NCI-H2081 (cell line): ENCODE data around the gene CSRP1.

Experiments
- DNase-seq, 2 experiments: peaks; one replicate each; lab custom pipeline; 2025; lab: John Stamatoyannopoulos, UW

CSRP1 gene

DNA sequence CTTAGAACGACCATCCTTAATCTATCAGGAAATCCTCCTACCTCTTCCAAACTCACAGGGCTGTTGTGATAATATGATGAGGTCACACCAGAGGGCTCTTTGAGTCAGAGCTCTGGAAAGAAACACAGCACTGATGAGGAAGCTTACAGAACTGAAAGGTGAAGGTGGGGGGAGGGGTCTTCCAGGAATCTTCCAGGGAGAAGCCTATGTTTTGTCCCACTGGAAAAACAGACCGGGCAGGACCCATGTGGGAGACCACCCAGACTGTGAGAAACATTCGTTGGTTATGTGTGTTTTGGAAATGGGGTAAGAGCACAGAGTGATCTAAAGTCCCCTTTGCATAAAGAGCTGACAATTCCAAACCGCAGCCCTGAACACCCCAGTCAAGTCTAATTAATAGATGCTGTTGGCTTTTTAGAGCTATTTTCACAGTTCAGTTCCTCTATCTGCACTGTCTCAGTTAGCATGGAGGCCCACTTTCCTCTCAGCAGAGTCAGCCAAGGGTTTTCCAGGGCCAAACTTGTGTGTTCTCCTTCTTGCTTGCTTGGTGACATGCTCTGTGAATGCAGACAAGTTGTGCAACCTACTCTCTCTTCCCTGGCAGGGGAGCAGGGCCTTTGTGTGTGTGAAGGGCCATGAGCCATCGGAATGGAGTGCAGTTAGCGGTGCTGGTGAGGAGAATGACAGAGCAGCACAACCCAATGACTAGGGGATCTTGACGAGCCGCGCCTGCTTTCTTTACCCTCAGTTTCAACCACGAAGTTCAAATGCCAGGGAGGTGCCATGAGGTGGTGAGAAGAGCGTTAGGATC is 50.2 kb downstream of the CSRP1 start:
- DNase-seq = no peak

DNA sequence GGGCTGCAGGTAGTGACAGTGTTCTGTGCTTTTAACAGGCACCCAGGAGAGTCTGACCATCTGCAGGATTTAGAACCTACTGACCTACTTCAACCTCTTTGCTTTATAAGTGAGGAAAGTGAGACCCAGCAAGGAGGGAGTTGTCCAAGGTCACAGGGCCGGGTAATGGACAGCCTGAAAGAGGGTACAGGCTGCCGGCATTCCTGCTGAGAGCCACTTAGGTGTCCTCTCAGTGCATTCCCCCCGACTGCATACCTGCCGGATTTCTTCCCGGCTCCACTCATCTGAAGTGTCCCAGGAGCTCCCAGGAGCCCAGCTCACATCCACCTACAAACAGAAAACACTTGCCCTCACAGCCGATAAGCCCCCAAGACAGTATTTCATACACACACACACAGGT is 51.8 kb downstream of the CSRP1 start:
- DNase-seq = no peak

DNA sequence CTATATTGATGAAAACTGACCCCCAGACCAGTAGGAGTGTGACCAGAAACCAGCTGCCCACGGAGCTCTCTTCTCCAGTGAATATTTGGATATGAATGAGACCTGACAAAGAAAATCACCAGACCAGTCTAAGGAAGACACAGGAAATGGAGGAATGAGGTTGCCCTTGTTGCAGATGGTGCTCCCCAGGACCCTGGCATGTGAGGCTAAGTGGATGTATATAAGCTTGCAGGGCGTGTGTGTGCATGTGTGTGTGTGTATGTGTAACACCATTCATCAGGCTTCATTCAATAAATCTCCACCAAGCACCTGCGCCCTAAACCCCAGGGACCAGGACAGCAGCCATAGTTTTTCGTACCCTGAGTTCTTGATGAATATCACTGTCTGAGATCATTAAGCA is 52.3 kb downstream of the CSRP1 start:
- DNase-seq = peak in 1 of 2 experiments; percentile 13

DNA sequence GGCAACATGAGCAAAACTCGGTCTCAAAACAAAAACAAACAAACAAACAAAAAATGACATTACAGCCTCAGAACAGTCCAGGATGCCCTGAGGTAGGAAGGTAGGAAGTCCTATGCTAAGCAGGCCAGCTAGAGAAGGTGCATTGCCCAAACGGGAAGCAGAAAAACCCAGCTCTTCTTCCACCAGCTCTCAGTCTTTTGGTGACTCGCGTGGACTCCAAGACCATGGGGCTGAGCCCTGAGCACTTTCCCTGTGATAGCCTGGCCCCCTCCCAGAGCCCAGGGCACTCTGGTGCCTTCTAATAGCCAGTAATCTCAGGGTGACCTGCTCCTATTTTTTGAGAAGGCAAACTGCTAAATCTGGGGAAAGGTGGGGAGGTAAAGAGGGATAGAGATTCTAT is 54.1 kb downstream of the CSRP1 start:
- DNase-seq = no peak

DNA sequence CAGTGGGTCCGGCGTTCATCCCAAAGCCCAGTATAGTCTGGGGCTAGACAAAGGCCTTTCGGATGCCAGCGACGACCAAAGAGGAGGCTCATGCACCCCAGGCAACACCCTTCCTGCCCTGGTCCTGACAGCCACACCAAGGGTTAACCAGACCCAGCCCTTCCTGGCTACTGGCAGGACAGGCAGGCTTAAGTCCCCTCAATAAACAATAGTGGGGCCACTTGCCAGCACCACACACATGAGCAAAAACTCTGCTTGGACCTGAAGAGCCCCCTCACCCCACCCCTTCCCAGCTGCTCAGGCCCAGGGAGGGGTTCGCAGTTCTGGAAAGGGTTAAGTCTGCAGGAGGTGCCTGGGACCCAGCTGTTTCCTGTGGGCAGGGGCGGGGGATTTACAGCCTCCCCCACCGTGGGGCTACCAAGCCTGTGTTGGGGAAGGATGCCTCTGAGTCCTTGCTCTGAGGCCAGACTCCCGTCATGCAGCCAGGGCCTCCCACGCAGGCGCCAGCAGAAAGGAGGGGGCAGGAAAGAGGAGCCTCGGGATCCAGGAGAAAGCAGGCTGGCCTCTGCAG is 56.1 kb downstream of the CSRP1 start:
- DNase-seq = no peak

DNA sequence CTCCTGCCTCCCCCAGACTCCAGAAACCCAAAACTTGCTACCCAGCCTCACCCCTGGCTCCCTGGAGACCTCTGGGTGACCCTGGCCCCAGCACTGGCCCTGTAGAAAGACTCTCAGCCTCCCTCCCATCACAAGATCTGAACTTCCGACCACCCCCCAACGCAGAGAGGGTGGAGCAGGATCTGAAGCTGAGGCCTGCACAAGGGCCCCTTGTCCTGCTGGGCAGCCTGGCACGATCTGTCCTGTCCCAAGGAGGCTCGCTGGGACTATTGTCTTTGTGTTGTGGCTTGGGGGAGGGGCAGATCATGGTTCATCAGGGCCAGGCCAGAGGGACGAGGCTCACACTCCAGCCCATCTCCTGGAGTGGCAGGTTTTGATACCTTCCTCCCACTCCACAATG is 57.9 kb downstream of the CSRP1 start:
- DNase-seq = no peak

DNA sequence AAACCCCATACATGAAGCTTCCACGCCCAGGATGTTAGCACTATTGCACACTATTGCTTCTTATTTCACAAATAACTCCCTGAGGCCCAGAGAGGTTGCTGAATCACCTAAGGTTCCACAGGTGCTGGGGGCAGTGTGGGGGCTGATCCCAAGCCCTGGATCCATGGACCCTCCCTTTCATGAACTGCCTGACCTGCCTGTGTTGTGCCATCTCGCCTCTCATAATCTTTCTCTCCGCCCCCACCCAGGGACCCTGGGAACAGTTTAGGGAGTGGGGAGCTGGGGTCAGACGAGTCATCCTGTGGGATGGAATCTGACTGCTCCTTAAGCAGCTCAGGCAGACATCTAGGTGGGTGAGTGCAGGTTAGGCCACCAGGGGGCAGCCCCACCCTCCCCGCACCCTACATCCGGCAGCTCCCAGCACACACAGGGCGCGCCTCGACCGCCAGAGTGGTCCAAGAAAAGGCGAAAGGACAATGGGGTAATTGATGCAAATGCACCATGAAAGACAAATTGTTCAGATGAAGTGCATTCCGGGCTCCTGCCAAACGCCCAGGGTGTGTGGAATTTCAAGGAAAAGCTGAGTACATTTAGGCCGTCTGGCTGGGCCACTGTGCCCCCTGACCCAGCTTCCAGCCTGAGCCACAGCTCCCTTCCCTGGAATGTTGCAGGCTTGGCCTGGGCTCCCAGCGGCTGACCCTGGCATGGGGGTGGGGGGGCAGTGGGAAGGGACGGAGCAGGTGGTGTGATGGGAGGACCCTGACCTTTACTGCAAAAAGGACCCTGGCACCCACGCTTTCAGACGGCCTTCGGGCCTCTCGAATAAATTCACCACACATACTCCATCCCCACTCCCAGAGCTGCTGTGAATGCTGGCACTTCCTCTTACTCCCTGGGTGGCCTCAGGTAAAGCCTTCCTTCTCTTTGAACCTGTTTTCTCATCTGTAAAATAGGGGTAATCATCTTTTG is 58.7 kb downstream of the CSRP1 start:
- peak; percentile 27 to 43 for DNase-seq

DNA sequence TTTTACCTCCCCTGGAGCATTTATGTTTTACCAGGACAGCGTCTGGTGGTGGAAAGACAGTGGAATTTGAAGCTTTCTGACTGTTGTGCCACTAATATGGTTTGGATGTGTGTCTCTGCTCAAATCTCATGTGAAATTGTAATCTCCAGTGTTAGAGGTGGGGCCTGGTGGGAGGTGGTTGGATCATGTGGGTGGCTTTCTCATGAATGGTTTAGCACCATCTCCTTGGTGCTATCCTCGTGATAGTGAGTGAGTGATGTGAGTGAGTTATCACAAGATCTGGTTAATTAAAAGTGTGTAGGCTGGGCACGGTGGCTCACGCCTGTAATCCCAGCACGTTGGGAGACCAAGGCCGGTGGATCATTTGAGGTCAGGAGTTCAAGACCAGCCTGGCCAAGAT is 61.6 kb downstream of the CSRP1 start:
- no peak for DNase-seq

DNA sequence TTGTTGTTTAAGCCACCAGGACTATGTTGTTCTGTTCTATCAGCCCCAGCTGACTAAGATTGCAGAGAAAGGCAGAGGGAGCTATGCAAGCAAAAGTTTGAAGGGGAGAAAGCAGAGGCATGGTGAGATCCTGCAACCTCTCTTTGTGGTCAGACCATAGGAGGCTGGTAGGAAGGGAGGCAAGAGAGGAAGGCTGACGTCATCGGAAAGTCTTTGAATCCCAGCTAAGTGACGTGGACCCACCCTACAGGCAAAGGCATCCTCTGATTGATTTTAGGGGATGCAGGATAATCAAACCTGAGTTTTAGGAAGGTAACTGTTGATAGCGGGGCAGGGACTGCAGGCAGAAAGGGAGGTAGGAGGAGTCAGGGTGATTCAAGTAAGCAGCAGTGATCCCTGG is 62.1 kb downstream of the CSRP1 start:
- DNase-seq = no peak

DNA sequence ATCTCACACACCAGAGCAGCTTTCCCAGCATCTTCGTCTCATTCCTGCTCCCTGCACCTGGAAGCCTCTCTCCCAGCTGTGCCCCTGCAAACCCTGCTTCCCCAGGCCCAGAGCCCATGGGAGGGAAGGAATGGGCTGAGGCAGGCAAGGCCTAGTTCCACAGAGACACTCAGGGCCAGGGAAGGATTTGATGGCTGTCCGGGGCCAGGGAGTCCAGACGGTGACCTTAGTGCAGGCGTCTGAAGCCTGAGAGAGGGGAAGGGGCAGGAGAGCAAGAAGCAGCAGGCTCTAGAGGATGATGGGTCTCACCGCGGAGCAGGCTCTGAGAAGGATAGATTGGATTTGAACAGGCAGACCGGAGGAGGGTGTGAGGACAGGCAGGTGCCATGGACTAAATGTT is 63.2 kb downstream of the CSRP1 start:
- DNase-seq = no peak

DNA sequence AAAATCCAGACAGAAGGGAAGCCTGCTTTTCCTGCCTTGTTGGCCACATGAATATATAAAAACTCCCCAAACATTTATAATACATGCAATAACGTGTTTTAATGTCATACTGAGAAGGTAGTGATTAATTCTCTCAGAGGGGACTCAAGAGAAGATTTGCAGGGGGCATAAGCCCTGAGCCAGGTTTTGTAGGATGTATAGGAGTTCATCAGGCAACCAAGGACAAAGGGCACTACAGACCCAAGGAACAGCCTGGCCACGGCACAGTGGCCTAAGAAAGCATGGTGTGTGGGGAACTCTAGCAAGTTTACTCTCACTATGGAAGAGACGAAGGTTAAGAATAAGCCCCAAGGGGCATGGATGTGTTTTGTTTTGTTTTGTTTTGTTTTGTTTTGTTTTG is 70.0 kb downstream of the CSRP1 start:
- DNase-seq = no peak

DNA sequence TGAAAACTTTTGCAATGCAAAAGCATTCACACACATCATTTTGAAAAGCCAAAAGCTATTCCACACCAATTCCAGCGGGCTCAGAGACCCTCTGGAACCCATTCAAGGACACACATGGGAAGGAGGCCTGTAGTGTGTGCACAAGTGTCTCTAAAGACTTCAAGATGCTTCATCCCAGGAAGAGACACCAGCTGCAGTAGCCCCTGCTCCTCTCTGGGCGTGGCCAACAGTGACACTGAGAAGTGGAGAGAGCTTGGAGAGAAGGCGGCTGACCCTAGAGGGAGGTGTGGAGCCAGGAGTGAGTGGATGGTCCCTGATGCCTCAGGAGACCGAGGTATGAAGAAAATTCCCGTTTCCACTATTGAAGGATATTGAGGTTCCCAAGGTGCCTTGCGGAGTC is 70.5 kb downstream of the CSRP1 start:
- no peak for DNase-seq

DNA sequence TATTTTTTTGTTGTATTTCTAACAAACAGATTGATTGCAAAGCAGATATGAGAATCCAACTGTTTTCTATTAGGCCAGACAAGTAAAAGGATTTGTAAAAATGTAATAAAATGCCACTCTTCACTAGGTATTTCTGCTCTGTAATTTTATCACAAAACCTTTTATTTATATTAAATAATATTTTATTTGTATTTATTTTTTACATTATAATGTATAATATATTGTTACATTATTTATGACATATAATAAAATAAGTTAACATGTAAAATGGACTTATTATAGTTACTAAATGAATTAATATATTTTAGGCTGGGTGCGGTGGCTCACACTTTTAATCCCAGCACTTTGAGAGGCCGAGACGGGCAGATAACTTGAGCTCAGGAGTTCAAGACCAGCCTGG is 72.7 kb downstream of the CSRP1 start:
- no peak for DNase-seq

DNA sequence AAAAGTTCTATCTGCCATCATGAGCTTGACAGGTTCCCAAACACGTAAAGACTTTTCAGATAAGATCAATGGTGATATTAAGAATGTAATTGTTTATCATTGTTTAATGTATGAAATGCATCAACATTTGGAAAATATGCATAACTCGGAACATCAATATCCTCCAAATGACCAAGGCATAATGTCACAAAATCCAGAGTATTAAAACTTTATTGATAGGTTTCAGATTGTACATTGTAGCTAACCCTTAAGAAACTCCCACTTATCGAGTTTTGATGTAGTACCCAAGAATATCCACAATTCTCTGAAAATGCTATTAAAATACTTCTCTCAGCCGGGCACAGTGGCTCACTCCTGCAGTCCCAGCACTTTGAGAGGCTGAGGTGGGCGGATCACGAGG is 73.3 kb downstream of the CSRP1 start:
- DNase-seq = no peak
